Dedifferentiated amniotic fluid mesenchymal stem cell (primary cell): ENCODE results near the gene SIGLEC5.

Experiments
- DNase-seq: peaks from one replicate; pipeline ENCODE4 v3.0.0-alpha.2; 2016; ENCODE audit errors: extremely low spot score

The SIGLEC5 gene

DNA sequence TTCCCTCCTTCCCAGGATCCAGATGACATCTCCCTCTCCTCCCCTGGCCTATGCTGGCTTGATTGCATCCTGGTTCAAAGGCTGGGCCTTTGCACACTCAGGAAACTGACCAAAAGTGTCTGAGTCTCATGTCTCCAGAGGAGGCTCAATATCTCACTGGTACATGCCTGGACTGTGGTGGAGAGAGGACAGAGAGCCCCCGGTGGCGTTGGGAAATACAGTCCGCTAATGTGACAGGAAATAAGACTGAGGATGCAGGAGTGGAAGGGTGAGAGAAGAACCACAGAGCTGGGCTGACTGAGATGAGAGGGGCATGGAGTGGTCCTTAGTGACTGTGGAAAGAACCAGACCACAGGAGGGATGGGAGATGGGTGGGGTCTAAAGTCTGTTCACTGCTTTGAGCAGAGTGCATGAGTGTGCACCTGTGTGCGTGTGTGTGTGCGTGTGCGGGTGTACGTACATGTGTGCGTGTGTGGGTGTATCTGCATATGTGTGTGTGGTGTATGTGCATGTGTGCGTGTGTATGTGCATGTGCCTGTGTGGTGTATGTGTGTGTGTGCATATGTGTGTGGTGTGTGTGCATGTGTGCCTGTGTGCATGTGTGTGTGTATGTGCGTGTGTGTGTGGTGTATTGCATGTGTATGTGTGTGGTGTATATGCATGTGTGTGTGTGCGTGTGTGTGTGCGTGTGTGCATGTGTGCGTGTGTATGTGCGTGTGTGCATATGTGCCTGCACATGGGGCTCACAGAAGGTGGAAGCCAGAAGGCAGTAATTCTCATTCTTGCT lies 1.9 kb downstream of the SIGLEC5 start:
- no peak for DNase-seq

DNA sequence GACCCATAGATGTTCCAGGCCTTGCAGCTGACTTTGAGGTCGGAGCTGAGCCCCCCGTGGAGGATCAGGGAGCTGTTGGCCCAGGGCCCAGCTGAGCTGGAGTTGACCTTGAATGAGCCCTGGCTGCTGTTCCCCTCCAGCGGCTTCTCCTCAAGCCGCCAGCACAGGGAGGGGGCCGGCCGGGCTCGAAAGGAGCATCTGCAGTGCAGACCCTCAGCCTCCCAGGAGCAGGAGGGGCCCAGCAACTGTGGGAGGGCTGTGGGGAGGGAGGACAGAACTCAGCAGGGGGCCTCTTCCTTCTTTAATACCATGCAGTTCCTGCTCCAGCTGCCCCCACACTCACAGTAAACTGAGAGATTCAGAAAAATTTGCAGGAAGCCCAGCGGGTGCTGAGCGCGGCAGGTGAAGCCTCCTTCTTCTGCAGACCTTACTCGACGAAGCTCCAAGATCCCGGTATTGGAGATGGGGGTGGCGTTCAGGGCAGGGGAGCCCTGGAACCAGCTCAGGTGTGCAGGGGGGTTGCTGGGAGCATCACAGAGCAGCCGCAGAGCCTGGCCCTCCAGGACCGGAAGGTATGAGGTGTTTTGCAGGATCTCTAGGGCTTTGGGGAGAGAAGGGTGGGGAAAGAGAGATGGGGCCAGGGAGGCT lies 2.6 kb downstream of the SIGLEC5 start:
- DNase-seq: no peak

DNA sequence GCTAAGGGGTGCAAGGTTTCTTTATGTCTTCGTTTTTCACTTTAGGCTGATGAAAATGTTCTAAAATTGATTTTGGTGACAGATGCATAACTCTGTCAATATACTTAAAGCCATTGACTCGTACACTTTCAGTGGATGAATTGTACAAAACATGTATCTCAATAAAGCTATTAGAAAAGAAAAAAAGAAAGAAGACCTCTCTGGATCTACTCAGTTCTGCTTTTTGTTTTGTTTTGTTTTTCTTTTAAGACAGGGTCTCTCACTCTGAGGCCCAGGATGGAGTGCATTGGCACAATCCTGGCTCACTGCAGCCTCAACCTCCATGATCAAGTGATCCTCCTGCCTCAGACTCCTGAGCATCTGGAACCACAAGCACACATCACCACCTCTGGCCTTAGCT lies 3.5 kb downstream of the SIGLEC5 start:
- no peak for DNase-seq

DNA sequence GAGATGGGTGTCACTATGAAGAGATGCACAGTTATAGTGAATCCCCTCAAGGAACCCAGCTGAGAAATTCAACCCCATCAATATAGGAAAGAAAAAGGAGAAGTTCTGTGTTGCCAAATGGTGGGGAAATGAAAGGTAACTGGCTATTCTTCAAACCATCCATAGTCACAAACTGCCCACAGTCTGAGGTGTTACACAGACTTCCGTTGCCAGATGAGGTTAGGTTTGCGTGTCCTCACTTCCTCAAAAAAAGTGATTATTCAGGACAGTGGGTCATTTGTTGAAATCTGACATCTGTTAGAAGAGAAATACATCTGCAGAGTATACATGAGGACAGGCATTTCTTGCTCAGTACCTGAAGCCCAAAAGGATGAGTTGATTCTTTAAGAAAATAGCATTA lies 9.0 kb downstream of the SIGLEC5 start:
- no peak for DNase-seq

DNA sequence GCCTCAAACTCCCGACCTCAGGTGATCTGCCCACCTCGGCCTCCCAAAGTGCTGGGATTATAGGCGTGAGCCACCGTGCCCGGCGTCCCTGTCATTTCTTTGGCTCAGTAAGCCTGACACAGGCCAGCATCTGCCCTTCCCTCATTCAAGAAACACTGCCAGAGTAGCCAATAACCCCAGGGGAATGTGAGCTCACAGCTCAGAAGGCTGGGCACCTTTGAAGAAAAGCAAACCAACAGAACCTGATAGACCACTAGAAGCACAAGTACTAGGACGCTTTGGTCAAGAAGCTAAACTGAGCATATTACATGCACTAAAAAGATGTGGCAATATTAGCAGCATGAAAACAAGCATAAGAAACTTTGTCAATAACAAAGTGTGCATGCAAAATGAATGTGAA lies 14.2 kb downstream of the SIGLEC5 start:
- DNase-seq: no peak

DNA sequence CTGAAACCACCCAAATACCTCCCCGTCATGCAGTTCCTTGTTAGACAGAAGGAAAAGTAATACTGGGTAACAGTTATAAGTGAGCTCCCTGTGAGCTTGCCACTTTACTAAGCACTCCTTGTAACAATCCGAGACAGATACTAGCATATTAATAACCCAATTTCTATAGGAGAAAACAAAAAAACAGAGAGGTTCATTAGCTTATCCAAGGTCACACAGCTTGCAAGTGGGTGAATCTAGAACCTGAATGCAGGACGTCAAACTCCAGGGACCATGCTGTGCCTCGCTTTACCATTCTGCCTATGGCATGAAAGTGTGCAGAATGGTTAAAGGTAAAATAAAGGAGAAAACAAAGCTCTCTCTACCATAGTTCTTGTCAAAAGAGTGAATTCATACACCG lies 15.4 kb downstream of the SIGLEC5 start:
- DNase-seq: no peak

DNA sequence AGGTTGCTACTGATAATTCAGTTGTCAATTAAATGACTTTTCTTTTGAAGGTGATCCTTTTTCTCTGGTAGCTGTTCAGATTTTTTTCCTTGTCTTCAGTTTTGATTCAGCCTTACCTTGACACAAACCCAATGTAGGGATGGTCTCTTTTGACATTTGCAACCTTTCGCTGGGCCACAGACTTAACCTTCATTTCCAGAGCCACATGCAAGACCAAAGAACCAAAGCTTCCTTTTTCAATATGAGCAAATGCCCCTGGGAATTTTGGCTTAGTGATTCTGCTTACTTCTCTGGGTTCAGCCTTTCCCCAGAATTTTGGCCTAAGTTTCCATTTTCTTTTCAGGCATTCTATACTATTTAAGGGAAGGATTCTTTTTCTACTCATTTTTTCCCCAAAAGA lies 19.6 kb downstream of the SIGLEC5 start:
- no peak for DNase-seq

DNA sequence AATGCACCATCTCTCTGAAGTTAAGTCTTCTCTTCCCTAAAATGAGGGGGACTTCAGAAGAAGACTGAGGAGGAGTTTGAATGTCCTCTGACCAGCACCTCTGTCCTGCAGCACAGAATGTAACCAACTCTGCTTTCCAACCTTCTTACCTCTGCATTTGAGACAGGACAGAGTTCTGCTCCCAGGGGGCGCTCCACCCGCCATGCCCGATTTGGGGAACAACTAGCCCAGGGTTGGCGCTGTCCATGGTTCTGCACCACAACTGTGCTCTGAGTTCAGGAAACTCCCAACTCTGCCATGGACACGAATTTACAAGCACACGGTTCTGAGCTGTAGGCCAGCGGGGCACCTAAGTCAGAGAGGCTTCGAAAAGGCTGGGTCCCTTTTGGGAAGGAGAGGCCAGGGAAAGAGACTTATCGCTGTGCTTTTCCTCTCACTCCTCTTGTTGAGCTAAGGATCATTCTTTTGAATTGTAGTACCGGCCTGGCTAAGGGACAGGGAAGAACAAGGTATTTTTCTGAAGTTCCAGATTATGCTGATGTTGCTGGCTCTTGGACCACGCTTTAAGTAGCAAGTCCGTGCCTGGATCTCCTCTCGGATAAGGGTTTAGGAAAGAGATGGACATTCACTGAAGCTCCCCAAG lies 22.2 kb downstream of the SIGLEC5 start:
- peak; percentile 41 for DNase-seq

DNA sequence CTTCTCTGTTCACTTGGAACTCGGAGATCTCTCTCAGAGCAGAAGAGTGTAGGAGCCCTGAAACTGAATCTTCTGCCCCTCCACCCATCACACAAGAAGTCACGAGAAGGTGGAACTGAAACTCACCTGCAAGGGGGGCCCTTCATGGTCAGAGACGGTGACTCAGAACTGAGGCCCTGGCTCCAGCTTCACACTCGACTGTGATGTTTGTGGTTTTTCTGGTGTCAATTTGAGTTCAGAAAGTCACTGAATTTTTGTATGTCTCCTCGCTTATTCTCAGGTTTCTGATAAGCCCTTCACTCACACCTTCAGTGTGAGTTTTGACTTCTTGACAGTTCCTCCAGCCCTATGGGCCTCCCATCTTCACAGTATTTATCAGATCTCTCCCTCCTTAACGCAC lies 23.1 kb downstream of the SIGLEC5 start:
- no peak for DNase-seq

DNA sequence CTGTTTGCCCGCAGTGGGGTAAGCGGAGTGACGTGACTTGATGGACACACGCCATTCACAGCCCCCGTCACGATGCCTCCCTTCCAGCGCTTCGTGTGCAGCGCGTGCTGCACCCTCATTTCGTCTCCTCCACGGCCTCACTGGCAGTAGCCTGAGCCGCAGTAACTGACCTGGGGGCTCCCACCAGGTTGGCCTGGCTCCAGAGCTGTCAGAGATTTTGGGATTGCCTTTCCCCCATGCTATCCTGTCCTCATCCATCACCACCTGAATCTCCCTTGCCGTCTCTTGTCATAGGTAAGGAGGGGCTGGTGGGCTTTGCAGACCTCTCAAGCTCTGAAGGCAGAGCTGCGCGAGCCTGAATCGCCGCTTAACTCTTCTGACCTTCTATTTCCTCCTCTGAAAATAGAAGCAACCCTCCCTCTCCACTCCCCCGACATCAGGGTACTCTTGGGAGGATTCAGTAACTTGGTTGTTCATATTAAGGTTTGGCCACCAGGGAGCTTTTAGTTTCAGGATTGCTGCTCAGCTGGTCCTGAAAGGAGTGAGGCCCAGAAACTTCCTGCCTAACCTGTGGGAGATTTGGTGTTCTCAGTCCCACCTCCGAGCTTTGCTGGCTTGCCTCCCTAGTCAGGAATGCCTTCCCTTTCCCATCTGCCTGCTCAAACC lies 27.9 kb downstream of the SIGLEC5 start:
- DNase-seq: no peak

DNA sequence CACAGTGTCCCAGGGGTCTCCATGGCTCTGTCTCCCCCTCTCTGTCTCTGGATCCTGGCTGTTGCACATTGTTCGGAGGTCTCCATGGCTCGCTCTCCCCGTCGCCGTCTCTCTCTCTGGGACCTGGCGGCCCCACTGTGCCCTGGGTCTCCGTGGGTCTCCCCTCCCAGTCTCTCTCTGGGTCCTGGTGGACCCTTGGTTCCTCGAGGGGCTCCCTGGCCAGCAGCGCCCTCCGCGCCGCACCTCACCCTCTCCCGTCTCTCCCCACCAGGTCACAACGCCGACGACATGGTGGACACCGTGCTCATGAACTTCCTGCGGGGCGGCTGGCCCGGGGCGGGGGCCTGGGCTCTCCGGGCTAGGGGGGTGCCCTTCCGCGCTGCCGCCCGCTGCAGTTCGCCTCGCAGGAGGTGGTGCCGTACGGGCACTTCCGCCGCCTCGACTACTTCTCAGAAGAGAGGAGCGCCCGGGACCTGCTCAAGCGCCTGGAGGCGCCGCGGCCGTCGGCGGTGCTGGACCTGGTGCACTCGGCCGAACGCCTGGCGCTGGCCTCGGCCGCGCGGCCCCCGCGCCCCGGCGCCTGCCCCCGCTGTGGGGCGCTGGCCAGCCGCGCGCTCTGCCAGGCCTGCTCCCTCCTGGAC lies 29.1 kb downstream of the SIGLEC5 start:
- DNase-seq: no peak

DNA sequence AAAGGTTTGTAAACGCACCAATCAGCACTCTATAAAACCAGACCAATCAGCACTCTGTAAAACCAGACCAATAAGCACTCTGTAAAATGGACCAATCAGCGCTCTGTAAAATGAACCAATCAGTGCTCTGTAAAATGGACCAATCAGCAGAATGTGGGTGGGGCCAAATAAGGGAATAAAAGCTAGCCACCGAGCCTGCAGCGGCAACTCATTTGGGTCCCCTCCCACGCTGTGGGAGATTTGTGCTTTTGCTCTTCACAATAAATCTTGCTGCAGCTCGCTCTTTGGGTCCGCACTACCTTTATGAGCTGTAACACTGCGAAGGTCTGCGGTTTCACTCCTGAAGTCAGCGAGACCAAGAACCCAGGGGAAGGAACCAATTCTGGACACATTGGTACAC lies 31.1 kb downstream of the SIGLEC5 start:
- no peak for DNase-seq

DNA sequence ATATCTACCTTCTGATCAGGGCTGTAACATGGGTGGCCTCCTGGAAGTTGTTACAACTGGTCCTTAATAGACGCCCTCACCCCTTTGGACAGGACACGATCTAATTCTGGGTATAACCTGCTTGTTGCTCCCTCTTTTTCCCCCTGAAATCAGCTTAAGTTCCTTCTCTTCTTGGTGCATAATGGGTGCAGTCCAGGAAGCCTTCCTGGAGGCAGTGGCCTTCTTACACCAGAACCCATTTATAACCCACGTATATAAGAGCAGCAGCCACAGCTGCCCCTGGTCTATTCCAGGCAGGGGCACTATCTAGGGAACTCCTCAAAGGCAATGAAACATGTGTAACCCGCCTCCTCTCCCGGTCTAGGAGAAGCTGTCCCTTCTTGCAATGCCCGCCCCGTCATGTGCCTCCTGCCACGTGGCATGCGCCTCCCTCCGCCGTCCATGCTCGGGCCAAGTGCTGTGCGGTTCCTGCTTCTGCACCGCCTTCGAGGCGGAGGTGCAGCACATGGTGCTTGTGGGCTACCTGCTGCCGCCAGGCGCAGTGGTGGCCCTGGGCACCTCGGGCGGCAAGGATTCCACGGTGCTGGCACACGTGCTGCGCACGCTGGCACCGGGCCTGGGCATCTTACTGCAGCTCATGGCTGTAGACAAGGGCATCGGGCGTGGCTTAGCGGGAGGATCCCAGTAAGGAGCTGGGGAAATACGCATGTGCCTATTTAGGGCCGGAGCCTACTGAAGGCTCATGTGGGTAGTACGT lies 31.9 kb downstream of the SIGLEC5 start:
- no peak for DNase-seq

DNA sequence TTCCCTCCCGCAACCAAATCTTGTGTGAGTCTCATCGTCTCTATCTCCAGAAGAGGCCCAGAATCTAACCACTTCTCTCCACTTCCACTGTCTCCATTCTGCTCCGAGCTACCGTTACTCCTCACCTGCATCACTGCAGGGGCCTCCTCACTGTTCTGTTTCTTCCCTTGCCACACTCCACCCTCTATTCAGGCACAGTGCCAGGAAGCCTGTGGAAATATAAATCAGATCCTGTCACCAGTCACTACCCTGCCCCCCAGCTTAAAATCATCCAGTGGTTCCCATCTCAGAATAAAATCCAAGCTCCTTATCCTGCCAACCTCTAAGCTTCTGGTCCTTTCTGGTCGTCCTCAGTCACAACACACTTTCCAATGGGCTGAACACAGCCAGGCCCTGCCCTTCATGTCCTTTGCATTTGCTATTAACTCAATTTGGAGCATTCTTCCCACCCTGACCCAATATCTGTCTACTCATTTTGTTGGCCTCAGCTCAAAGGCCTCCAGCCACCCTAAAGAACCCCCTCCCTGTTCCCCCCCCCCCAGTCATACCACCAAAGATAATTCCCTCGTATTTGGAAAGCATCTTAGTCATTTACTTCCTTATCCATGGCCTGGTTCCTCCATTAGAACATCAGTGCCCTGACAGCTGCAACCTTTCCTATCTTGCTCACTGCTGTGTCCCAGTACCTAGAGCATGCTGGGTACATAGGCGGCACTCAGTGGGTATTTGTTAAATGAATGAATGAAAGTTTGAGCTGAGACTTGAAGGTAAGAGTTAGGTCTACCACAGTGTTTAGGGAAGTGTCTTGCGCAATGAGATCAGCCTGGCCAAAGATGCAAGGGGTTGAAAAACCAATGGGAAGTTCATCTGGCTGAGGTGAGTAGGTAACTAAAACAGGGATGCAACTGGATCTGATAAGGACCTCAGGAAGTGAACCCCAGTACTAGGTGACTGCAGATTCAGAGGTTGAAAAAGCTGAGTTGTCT lies 34.7 kb downstream of the SIGLEC5 start:
- no peak for DNase-seq

DNA sequence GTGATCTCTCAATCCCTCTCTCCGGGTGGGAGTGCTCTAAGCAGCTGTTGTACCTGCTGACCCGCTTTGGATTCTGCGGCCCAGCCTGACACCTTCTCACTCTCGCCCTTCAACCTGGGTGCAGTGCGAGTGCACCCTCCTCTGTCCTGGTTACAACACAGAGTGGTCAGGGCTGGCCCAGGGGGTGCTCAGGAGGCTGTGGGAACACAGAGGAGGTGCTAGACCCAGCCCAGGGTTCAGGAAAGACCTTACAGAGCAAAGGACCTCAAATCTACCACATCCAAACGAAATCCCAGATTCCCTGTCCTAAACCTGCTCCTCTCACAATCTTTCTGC lies 35.5 kb downstream of the SIGLEC5 start:
- DNase-seq: no peak

DNA sequence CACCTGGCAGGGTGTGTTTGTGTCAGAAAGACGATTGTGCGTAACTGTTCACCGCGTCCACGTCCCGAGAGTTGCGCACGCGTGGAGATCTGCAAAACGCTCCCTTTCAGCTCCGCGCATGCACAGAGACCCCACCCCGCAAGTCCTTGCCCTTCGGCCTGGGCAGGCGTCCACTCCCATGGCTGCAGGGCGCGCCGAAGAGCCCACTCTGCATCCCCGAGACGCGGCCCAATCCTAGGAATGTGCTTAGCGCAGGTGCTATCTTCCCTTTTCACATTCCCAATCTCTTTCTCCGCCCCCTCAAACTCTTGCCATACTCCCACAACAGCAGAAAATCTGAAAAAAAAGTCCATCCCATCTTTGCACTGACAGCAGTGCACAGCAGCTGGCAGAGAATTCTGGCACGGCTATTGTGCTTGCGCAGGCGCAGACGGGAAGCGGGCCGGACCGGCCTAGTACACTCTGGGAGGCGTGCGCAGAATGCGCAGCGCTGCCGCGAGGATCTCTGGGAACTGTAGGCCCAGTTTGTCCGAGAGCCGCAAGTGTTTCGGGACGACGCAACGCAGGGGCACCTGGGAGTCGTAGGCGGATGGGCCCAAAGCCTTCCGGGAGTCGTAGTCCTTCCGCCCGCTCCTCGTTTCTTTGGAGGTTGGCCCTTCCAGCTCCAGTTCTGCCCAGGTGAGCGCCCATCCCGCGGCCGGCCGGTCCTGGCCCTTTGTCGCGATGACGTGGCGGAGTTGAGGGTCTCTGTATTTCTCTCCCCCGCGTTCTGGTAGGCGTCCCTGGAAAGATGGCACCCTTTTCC lies 36.0 kb downstream of the SIGLEC5 start:
- peak; percentile 97 for DNase-seq

DNA sequence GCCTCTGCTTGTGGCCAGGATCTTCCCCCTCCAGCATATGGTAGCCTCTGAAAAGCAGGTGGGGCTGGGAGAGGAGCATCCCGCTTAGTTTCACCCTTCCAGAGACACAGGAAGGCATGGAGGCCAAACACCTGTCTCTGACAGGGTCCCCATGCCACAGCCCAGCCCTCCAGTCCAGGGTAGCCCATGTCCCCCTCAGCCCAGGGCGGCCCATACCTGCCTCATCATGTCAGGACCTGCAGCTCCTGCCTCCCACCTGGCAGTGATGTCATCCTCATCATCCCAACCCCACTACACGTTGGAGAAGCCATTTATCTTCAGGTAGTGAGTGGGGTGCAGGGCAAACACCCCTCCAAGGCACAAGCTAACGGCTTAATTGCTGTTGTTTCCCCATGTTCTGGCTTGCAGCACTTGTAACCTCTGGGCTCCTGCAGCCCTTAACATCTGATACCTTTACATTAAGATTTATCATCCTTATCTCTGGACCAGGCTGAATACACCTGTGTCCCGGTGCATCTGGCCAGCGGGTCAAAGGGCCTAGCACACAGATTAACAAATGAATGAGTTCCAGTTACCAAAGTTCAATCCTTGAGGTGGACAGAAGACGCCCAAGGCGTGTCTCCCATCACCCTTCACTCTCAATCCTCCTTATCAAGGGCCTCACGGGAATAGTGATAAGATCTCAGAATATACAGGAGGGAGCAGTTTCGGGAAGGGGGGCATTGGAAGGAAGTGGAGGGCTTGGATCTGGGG lies 36.9 kb downstream of the SIGLEC5 start:
- DNase-seq: no peak

DNA sequence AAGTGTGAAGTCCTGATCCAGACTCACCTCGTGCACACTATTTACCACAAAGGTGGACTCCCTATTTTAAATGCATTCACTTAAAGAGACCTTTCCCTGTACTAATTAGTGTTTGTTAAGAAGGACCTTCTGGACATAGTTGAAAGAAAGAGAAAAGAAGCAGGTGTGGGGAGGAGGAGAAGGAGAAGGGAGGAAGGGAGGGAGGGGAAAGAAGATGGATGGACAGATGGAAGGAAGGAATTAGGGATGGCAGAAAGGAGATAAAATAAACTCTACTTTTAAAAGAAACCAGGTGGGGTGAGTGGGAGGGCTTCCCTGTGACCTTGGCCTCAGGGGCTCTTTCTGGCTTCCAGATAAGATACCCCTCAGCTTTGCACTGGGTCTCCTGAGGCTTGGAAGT lies 37.7 kb downstream of the SIGLEC5 start:
- no peak for DNase-seq

DNA sequence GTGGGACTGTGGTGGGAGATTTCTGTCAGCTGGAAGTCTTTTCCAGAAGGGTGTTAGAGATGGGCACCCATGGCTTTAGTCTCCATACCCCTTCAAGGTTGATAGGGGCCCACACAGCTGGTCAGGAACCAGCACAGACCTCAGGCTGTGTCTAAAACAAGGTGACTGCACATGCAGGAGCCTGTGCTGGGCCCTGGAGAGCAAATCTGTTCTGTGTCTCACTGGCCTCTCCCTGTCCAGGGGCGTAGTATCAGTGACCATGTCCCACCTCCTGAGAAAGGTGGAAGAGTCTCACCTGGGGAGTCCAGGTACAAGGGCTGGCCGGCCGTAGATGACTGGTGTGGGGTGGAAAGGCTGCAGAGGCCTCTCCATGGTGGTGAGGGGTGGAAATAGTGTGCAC lies 39.8 kb downstream of the SIGLEC5 start:
- DNase-seq: no peak
